Transverse colon (tissue), 4 donors: Measurements from ENCODE around the gene CYTH3. TPM values are rescaled to one million over a fixed set of nuclear protein-coding genes. Genes with fewer than 3 reads are reported as not detected.
A peak's percentile ranks its signal among the peaks of the same experiment; 100 is the strongest.

Experiments
- DNase-seq: peaks from one replicate; pipeline ENCODE4 v3.0.0-alpha.2; 2019
- H3K27ac ChIP-seq, 4 donors: fragments of 200-600 bp; sonication (generic); 2 replicates each; pipeline ENCODE4 v1.5.1; 2016 to 2018; ENCODE audit warnings: inconsistent platforms in 4 of 4
- H3K27me3 ChIP-seq: fragments of 200-600 bp; sonication (generic); 2 replicates; pipeline ENCODE4 v1.5.1; 2017; ENCODE audit warnings: inconsistent platforms
- H3K36me3 ChIP-seq, 4 donors: fragments of 200-600 bp; sonication (generic); 2 replicates each; pipeline ENCODE4 v1.5.1; 2017 to 2019; ENCODE audit warnings: inconsistent platforms in 4 of 4
- H3K4me1 ChIP-seq, 4 donors: fragments of 200-600 bp; sonication (generic); 2 replicates each; pipeline ENCODE4 v1.5.1; 2017 to 2020; ENCODE audit warnings: inconsistent platforms in 4 of 4
- H3K4me3 ChIP-seq, 4 donors: fragments of 200-600 bp; sonication (generic); 1 replicate in 1 of 4; 2 replicates in 3 of 4; pipeline versions ENCODE4 v1.5.1 to v1.6.1; 2017 to 2019; ENCODE audit warnings: inconsistent platforms in 4 of 4
- H3K9me3 ChIP-seq, 2 donors: fragments of 200-600 bp; sonication (generic); 2 replicates each; pipeline ENCODE4 v1.5.1; 2017 to 2019; ENCODE audit warnings: inconsistent platforms in 2 of 2
- CTCF ChIP-seq, 5 experiments: fragments of 200-600 bp in 3 of 5; fragments of 450-650 bp in 2 of 5; sonication (generic) in 3 of 5; IDR thresholded peaks; 1 replicate in 2 of 5; 2 replicates in 3 of 5; pipeline ENCODE4 v1.5.1; 2016 to 2017; ENCODE audit warnings: antibody characterized with exemption in 5 of 5, inconsistent platforms in 3 of 5, mild to moderate bottlenecking in 2 of 5, moderate library complexity in 1 of 5
- EP300 ChIP-seq: sonication (generic); formaldehyde crosslinking; IDR thresholded peaks from one replicate; pipeline ENCODE4 v1.6.1; 2017; ENCODE audit warnings: antibody characterized with exemption, low read depth
- POLR2A ChIP-seq: fragments of 450-650 bp; IDR thresholded peaks from one replicate; pipeline ENCODE4 v1.6.1; 2016; ENCODE audit warnings: antibody characterized with exemption, mild to moderate bottlenecking, moderate library complexity
- POLR2AphosphoS5 ChIP-seq, 3 donors: sonication (generic); formaldehyde crosslinking; IDR thresholded peaks; one replicate each; pipeline ENCODE4 v1.6.1; 2016; ENCODE audit warnings: antibody characterized with exemption in 3 of 3
- WGBS, 2 donors: methylation state at CpG; one replicate each; pipeline ENCODE4 v1.1.5; 2018; ENCODE audit warnings: low coverage in 1 of 2; 5-methylcytosine and 5-hydroxymethylcytosine counted together
- in situ Hi-C, 4 donors: fragments of 200-750 bp; cut with MboI; loops; one replicate each; pipeline versions ENCODE4 v1.15.0 to v1.15.1; 2017; ENCODE audit warnings: low sequenced_read_pairs in 3 of 4, low pct_ligation_motif_present in 1 of 4, low pct_unique_long_range_greater_than_20kb in 1 of 4
- intact Hi-C: fragments of 100-400 bp; cut with DNase I; formaldehyde crosslinking; loops from one replicate; pipeline ENCODE4 v1.15.1; 2023; ENCODE audit warnings: low total_unique reads
- total RNA-seq, 4 donors: library from RNA; depleted of rRNA; stranded (reverse); fragments of >200 nt; gene quantifications; one replicate each; pipeline ENCODE4 v1.1.0, GENCODE V29; 2016

The CYTH3 gene
- total RNA-seq, 4 donors from 2014 or later = 15.0 to 25.4 (median 19.4) TPM

DNA sequence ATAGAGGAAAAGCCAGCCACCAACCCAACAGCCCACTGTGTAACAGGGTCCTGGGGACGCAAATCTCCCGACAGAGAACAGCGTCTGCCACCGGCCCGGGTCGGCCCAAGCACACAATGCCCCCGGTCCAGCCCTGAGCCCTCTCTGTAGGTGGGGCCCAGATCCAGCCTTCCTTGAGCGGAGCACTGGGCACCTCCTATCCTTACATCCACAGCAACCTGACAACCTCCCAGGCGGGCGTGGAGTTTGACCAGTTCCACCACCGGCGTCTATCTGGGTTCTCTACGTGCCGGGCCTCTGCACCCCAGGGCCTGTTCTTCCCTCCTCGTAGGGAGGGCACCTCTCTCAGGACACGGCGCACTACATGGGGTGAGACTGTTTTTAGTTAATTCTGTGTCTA is 109.0 kb downstream of the CYTH3 start:
- DNase-seq = no peak
- TF ChIP-seq CTCF (IDR thresholded peaks at IDR 0.05) (no peak), POLR2AphosphoS5 (IDR thresholded peaks at IDR 0.05) (no peak), POLR2A (no peak), EP300 (no peak)
- peaks cover 0 to 7% (median 2%) of the 10 kb centered on the region in 4 donors for H3K36me3 ChIP-seq
- no peak overlapping the region for H3K4me3 ChIP-seq
- intact Hi-C loops = loop anchor here (5.0 kb wide), 1 partner anchor 109 kb away; the partner anchor contains the start of gene CYTH3
- H3K27ac ChIP-seq = no peak overlapping the region
- peaks cover 0 to 9% (median 1%) of the 10 kb centered on the region in 4 donors for H3K4me1 ChIP-seq
- H3K27me3 ChIP-seq = no peaks in the 10 kb centered on the region
- 91 to 94% methylated on average over 7 to 17 of the region's 17 CpGs for WGBS, 2 donors
- in situ Hi-C loops = loop anchor here in 2 of 4 donors (10.0 kb wide), 1 partner anchor 161 kb away; no protein-coding TSS in a partner anchor
- no peaks in the 10 kb centered on the region for H3K9me3 ChIP-seq

DNA sequence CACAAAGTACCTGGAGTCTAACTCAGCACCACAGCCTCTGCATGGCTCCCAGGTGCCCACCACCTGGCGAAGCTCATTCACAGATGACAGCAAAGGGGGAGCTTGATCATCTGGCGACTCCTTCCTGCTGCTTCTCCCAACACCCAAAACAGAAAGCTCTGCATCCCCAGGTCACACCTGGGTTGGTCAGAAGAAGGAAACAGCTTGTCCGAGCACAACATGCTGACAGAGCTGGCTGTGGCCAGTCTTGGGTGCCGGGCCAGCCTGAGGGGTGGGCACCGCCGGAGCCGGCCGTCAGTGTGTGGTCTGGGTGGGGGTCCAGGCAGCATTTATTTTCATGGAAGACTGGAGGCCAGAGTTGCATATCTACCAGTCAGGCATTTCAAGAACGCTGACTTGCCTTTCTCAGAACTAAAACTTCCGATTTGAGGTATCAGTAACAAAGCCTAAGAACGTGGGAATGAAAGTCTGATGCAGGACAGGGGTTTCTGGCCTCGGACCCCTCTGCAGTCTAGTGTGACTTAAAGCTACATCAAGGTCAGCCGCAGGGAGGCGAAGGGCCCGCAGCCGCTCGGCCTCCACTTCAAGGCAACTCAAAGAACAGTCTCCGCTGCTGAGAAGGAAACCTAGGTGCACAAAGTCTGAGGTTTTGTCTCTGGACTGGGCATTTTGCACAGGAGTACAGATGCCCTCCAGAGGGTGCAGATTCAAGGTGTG is 109.6 kb downstream of the CYTH3 start:
- Histone ChIP-seq H3K36me3 (peaks cover 0 to 7% (median 2%) of the 10 kb centered on the region in 4 donors), H3K27me3 (no peaks in the 10 kb centered on the region), H3K9me3 (no peaks in the 10 kb centered on the region), H3K27ac (peak overlapping the region; percentile 9 to 69 (median 38)), H3K4me1 (peaks cover 0 to 9% (median 1%) of the 10 kb centered on the region in 4 donors), H3K4me3 (no peak overlapping the region)
- DNase-seq = no peak
- 80 to 89% methylated on average over 1 to 18 of the region's 18 CpGs for WGBS, 2 donors
- in situ Hi-C loops (loop anchor here in 2 of 4 donors (10.0 kb wide), 1 partner anchor 162 kb away; no protein-coding TSS in a partner anchor), intact Hi-C loops (loop anchor here (5.0 kb wide), 1 partner anchor 109 kb away; the partner anchor contains the start of gene CYTH3)
- TF ChIP-seq CTCF (IDR thresholded peaks at IDR 0.05) (no peak), POLR2A (no peak), POLR2AphosphoS5 (IDR thresholded peaks at IDR 0.05) (no peak), EP300 (no peak)

GRCh38 chr7:6162331-6162620 is 110.1 kb downstream of the CYTH3 start:
- TF ChIP-seq CTCF (IDR thresholded peaks at IDR 0.05) = no peak
- no peak for TF ChIP-seq POLR2A
- peak in 2 of 3 donors; percentile 23 to 32 for TF ChIP-seq POLR2AphosphoS5 (IDR thresholded peaks at IDR 0.05)
- TF ChIP-seq EP300 = no peak
- in situ Hi-C loops = loop anchor here in 2 of 4 donors (10.0 kb wide), 1 partner anchor 163 kb away; no protein-coding TSS in a partner anchor
- H3K4me3 ChIP-seq = no peak overlapping the region
- 61% methylated on average over 8 of the region's 8 CpGs; no CpG with 5 or more reads in 1 of the 2 donors for WGBS, 2 donors
- DNase-seq = peak; percentile 19
- no peaks in the 10 kb centered on the region for H3K9me3 ChIP-seq
- intact Hi-C loops = loop anchor here (5.0 kb wide), 1 partner anchor 110 kb away; the partner anchor contains the start of gene CYTH3
- H3K36me3 ChIP-seq = peaks cover 0 to 12% (median 5%) of the 10 kb centered on the region in 4 donors
- peaks cover 0 to 9% (median 1%) of the 10 kb centered on the region in 4 donors for H3K4me1 ChIP-seq
- no peaks in the 10 kb centered on the region for H3K27me3 ChIP-seq
- H3K27ac ChIP-seq = peak overlapping the region; percentile 9 to 69 (median 38)

DNA sequence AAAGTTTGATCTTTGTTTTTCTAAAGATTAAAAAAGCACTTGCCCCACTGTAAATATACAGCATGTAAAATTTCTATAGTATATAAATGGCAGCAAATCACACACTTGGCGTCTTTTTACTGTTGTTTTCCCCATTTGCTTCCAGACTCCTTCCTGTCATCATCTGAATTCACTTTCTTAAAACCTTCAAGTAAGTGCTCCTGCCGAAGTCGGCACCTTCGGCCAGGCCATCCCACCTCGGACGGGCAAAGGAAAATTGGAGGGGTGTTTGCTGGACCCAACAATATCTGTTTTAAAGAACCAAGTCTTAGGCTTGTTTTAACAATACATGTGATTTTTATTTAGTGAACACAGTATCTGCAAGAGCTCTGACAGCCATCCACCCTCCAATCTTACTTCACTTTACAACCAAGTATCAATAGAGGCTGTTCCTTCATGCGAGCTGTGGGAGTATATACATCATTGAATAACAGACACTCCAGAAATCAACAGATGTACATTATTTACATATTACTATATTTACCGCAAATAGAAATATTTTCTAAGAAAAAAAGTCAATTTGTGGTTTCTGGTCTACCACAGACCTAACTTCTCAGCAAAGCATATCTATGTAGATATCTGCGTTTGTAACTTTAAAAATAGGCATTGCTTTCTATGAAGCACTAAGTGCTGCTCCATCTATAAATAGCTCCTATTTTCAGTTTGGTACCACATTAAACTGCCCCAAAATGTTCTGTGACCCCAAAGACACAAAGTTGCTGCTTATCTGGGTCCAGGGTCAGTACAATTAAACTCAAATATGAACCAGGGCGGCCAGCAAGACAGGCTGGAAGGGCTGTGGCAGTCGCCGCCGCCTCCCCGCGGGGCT is 110.7 kb downstream of the CYTH3 start:
- in situ Hi-C loops = loop anchor here in 2 of 4 donors (10.0 kb wide), 1 partner anchor 163 kb away; no protein-coding TSS in a partner anchor
- Histone ChIP-seq H3K27ac (peak overlapping the region; percentile 9 to 69 (median 44)), H3K4me1 (peaks cover 0 to 9% (median 1%) of the 10 kb centered on the region in 4 donors), H3K9me3 (no peaks in the 10 kb centered on the region), H3K36me3 (peaks cover 0 to 18% (median 8%) of the 10 kb centered on the region in 4 donors), H3K27me3 (no peaks in the 10 kb centered on the region), H3K4me3 (no peak overlapping the region)
- intact Hi-C loops = loop anchor here (2.0 to 5.0 kb wide), 2 partner anchors 111 to 161 kb away; partner anchors contain the start of gene CYTH3
- 73 to 78% methylated on average over 9 to 15 of the region's 15 CpGs for WGBS, 2 donors
- no peak for DNase-seq
- TF ChIP-seq POLR2AphosphoS5 (IDR thresholded peaks at IDR 0.05) = no peak
